Type B pancreatic cell (in vitro differentiated cells): Measurements from ENCODE around the gene KCNMB1. TPM values are rescaled to one million over a fixed set of nuclear protein-coding genes. Genes with fewer than 3 reads are reported as not detected.

Source experiments
- DNase-seq: peaks from one replicate; pipeline ENCODE4 v3.0.0; 2021; ENCODE audit warnings: mixed read lengths; ENCODE audit not compliant: unreplicated experiment; ENCODE audit errors: extremely low spot score
- H3K27ac Mint-ChIP-seq: 2 replicates; pipeline ENCODE4 v1.8.0; 2021; ENCODE audit warnings: mild to moderate bottlenecking, mixed read lengths
- H3K27me3 Mint-ChIP-seq: 2 replicates; pipeline ENCODE4 v1.8.0; 2021; ENCODE audit warnings: mixed read lengths
- H3K36me3 Mint-ChIP-seq: 2 replicates; pipeline ENCODE4 v1.8.0; 2021; ENCODE audit warnings: mixed read lengths
- H3K4me1 Mint-ChIP-seq: one replicate; pipeline ENCODE4 v1.8.0; 2021; ENCODE audit warnings: mixed read lengths; ENCODE audit not compliant: unreplicated experiment
- H3K4me3 Mint-ChIP-seq: 2 replicates; pipeline ENCODE4 v1.8.0; 2021; ENCODE audit warnings: mild to moderate bottlenecking, mixed read lengths
- H3K9me3 Mint-ChIP-seq: 2 replicates; pipeline ENCODE4 v1.8.0; 2021; ENCODE audit warnings: mixed read lengths
- CTCF ChIP-seq: fragments of 200-600 bp; sonication (generic); conservative IDR thresholded peaks from 2 replicates; pipeline ENCODE4 v1.5.0; 2021; ENCODE audit warnings: antibody characterized with exemption, mild to moderate bottlenecking
- total RNA-seq: library from RNA; stranded (reverse); gene quantifications from 2 replicates; pipeline ENCODE4 v1.2.1, GENCODE V29; 2021; ENCODE audit warnings: low replicate concordance

KCNMB1 gene
- total RNA-seq, 1 donor from 2014 or later: 0.34 TPM

- Mint-ChIP-seq H3K4me3 (no peak overlapping the region), H3K9me3 (no peaks in the 10 kb centered on the region), H3K36me3 (no peaks in the 10 kb centered on the region), H3K4me1 (peaks cover 23% of the 10 kb centered on the region), H3K27me3 (peaks cover under 1% of the 10 kb centered on the region), H3K27ac (no peak overlapping the region)
- DNase-seq: no peak
- no peak for TF ChIP-seq CTCF
Measured at GRCh38 chr5:170361616-170362015, 27.6 kb downstream of the KCNMB1 start.

DNA sequence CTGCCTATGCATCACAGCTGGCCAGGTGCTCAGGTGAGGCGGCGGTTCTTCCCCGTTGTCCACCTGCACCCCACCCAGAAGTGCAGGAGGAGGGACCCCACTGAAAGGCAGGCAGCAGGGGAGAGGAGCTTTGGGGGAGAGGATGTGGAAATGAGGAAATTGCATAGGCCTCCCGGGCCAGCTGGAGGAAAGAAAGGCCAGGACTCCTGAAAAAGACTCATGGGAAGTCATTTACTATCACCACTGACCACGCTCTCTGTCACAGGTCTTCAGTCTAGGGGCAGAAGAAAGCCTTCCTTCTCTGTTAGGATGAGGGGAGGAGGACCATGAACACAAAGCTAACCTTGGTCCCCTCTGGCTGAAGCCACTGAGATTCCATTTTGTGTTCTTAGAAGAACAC lies 28.1 kb downstream of the KCNMB1 start:
- H3K27ac Mint-ChIP-seq: no peak overlapping the region
- H3K4me1 Mint-ChIP-seq: peaks cover 23% of the 10 kb centered on the region
- no peaks in the 10 kb centered on the region for H3K9me3 Mint-ChIP-seq
- no peak overlapping the region for H3K4me3 Mint-ChIP-seq
- TF ChIP-seq CTCF: no peak
- peaks cover 5% of the 10 kb centered on the region for H3K27me3 Mint-ChIP-seq
- DNase-seq: no peak
- no peaks in the 10 kb centered on the region for H3K36me3 Mint-ChIP-seq

- H3K27ac Mint-ChIP-seq: no peak overlapping the region
- peaks cover 23% of the 10 kb centered on the region for H3K4me1 Mint-ChIP-seq
- no peak overlapping the region for H3K4me3 Mint-ChIP-seq
Measured at GRCh38 chr5:170360709-170361108, 28.5 kb downstream of the KCNMB1 start.

GRCh38 chr5:170357955-170358444 lies 31.2 kb downstream of the KCNMB1 start:
- no peak for DNase-seq
- no peak for TF ChIP-seq CTCF
- Mint-ChIP-seq H3K27me3 (peaks cover 31% of the 10 kb centered on the region), H3K9me3 (no peaks in the 10 kb centered on the region), H3K4me1 (peaks cover 43% of the 10 kb centered on the region), H3K36me3 (no peaks in the 10 kb centered on the region), H3K27ac (no peak overlapping the region), H3K4me3 (no peak overlapping the region)

More at GRCh38 chr5:170360709-170361108, 28.5 kb downstream of the KCNMB1 start:
- H3K36me3 Mint-ChIP-seq: no peaks in the 10 kb centered on the region
- H3K9me3 Mint-ChIP-seq: no peaks in the 10 kb centered on the region
- no peak for TF ChIP-seq CTCF
- H3K27me3 Mint-ChIP-seq: peaks cover 9% of the 10 kb centered on the region
- no peak for DNase-seq

DNA sequence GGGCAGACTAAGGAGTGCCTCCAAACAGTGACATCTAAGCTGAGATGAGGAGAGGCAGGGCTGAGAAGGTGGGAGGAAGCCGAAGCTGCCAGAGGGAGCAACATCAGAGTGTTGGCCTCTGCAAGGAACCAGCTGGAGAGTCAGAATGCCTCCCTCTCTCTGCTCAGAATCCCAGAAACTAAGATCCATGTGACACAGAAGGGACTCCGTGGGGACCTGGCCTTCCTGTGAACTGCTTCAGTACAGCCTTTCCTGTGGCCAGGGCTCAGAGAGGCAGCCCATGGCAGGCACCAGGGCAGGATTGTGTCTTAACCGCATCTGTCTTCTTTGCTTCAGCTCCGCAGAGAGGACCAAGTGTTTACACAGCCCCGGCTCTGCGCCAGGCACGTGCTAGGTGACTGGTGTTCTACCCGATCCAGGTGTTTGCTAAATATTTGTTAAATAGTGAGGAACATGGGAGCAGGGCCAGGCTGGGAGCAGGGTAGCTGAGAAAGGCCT lies 33.5 kb downstream of the KCNMB1 start:
- Mint-ChIP-seq H3K27me3 (peaks cover 45% of the 10 kb centered on the region), H3K27ac (no peak overlapping the region), H3K36me3 (no peaks in the 10 kb centered on the region), H3K9me3 (no peaks in the 10 kb centered on the region), H3K4me3 (no peak overlapping the region), H3K4me1 (peaks cover 35% of the 10 kb centered on the region)
- DNase-seq: no peak
- no peak for TF ChIP-seq CTCF

GRCh38 chr5:170353961-170354360 lies 35.2 kb downstream of the KCNMB1 start:
- Mint-ChIP-seq H3K4me1 (peaks cover 30% of the 10 kb centered on the region), H3K36me3 (no peaks in the 10 kb centered on the region), H3K27ac (no peak overlapping the region), H3K9me3 (no peaks in the 10 kb centered on the region), H3K27me3 (peaks cover 53% of the 10 kb centered on the region), H3K4me3 (no peak overlapping the region)
- TF ChIP-seq CTCF: no peak
- DNase-seq: no peak
